GM12892 (cell line): Measurements from ENCODE around the gene ANK3.

Experiments used
- POLR2A ChIP-seq: IDR thresholded peaks from 2 replicates; pipeline ENCODE4 v1.6.1; 2011; ENCODE audit warnings: low read depth, low read length, control low read depth
- TAF1 ChIP-seq: IDR thresholded peaks from 2 replicates; pipeline ENCODE4 v1.6.1; 2011; ENCODE audit warnings: low read depth, mild to moderate bottlenecking, control low read depth, low read length, borderline replicate concordance

- TF ChIP-seq TAF1, result no peak
- no peak for TF ChIP-seq POLR2A
Observed at GRCh38 chr10:60281792-60282353, 107.8 kb downstream of the ANK3 start.
